Measurements from ENCODE around the gene TOR4A.
A peak's percentile ranks its signal among the peaks of the same experiment; 100 is the strongest.
"Not testable (repeated sequence)": the region's sequence is repeated elsewhere in the genome, so short reads cannot be mapped to it uniquely, and the experiment has no call there.

TOR4A gene

DNA sequence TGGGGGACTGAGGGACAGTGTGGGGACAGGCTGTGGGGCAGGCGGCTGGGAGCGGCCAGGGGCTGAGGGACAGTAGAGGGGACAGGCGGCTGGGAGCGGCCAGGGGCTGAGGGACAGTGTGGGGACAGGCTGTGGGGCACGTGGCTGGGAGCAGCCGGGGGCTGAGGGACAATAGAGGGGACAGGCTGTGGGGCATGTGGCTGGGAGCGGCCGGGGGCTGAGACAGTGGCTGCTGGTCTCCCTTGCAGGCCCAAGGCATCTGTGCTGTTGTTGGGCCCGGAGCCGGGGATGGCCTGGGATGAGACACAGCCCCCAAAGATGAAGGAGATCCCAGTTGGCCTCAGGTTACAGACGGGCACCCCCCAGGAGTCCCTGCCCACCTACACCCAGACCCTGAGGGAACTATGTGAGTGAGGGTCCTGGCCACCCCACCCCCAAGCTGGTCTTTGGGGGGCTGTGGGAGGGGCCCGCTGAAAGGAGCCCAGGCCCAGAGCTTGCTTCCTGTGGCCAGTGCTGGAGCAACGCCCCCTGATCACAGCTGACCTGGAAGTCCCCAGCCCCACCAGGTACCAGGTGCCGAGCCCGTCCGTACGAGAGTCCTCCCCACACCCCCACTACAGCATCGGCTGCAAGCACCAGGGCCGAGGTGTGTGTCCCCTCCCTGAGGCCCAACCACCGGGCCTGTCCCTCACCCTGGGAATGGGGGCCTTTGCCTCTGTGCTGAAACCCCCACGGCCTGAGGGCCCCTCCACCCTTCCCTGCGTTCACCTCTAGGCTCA, 25.8 kb upstream of the TOR4A start:
- H3K4me3 ChIP-seq (ENCODE audit: low read depth, low read length), result no peak overlapping the region
- DNase-seq (ENCODE audit: low read depth), result no peak

DNA sequence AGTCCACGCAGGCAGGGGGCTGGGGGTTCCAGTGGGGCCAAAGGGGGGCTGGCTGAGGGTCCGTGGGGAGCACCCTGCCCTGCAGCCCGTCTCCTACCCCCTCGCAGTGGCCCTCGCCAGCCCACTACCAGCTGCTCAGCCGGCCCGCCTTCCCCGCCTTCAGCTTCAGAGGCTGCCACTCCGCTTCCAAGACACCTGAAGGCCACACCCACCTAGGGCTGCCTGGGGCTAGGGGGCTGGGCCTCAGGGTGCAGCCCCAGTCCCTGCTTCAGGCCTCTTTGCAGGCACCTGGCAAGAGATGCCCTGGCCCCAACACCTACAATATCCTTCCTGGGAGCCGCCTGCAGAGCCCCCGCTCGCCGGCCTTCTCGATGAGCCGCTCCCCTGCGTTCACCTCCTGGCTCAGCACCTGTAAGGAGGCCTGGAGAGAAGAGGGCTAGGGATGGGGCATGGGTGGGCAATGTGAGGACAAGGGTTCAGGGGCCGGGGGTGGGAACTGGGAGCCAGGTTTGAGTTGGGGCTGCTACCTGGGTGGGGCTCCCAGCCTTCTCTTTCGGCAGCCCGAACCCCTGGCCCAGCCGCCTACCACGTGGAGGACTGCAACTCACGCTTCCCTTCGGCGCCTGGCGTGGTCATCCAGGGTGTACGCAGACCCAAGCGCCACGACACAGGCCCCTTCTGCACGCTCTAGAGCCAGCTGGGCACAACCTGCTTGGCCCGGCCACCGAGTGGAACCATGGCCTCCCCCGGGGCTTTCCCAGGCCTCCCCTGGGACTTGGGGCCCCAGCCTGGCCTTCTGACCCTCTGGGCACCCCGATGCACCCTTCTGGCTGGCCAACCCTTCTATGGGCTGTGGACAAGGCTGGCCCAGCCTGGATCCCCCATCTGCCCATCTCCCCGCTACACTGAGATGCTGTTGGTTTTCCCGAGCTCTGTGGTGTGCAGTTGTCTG, 24.7 kb upstream of the TOR4A start:
- DNase-seq (ENCODE audit: low read depth), result no peak
- no peak overlapping the region for H3K4me3 ChIP-seq (ENCODE audit: low read depth, low read length)

DNA sequence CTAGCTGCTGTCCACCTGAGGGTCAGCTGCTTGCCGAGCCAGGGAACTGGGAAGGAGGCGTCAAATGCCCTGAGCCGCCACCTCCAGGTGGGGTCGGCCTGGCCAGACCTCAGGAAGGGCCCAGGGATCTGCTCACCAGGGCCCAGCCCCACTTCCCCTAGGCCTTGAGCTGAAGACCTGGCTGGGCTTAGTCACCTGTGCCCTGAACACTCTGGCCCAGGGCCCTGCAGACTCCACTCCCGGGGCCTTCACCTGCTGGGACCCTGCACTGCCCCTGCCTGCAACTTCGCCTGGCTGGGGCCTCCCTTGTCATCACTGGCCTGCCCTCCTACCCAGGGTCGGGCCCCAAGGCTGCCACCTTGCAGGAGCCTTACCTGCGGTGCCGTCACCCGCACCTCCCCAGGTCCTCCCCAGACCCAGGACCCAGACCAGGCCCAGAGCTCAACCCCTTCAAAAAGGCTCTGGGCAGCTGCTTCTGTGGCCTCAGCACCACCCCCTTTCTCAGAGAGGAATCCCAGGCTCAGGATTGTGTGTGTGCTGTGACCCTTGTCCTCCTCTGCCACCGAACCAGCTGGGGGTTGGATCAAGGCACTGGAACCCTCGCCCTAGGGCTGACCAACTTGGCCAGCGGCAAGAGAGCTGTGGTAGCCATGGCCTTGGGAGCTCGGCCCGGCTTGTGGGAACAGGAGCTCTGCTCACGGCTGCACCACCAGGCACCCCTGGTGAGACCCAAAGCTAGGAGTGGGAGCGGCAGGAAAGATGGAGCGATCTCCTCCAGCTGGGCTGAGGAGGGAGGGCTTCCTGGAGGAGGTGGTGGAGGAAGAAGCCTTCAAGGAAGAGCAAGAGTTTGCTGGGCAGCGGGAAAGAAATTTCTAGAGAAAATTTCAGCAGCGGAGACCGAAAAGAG, 23.6 kb upstream of the TOR4A start:
- peak overlapping the region; percentile 86 for H3K4me3 ChIP-seq (ENCODE audit: low read depth, low read length)
- no peak for DNase-seq (ENCODE audit: low read depth)

DNA sequence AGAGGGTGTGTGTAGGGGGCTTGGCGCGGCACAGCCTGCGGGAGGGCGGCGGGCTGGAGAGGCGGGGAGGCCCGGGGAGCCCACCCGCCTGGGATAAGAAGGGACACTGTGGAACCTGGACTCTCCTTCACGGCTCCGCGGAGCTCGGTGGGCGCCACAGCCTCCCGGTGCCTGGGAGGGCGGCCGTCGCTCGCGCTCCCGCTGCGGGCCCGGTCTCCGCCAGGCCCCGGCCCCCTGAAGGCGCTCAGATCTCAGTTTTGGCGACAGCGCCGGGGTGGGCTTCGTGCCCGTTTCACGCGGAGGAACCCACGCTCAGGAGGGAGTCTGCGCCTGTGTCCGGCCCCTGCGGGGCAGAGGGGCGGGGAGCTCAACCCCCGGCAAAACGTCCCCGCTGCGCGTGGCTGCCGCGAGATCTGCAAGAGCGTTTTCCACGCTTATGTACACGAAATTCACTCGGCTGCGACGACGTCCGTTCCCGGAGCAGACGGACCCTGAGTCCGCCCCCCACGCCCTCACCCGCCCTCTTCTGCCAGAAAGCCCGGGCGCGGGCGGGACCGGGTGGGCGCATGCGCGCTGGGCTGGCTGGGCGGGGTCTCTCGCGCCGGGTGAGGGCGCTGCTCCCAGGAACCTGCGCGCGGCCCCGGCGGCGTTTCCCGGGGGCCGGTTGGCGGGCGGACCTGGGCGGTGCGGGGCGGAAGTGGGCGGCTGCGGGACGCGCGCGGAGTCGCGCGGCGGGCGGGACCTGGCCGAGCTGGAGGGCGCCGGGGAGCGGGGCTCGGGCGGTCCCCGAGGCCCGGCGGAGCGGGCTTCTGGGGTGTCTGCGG, 22.7 kb upstream of the TOR4A start, which contains the start of gene NELFB:
NELFB (plus strand) TSS at position 704 of the 824 bp plus-strand sequence.
- DNase-seq (ENCODE audit: low read depth), result peak; percentile 41
- H3K4me3 ChIP-seq (ENCODE audit: low read depth, low read length), result peak within 1 kb of the TSS; percentile 95

DNA sequence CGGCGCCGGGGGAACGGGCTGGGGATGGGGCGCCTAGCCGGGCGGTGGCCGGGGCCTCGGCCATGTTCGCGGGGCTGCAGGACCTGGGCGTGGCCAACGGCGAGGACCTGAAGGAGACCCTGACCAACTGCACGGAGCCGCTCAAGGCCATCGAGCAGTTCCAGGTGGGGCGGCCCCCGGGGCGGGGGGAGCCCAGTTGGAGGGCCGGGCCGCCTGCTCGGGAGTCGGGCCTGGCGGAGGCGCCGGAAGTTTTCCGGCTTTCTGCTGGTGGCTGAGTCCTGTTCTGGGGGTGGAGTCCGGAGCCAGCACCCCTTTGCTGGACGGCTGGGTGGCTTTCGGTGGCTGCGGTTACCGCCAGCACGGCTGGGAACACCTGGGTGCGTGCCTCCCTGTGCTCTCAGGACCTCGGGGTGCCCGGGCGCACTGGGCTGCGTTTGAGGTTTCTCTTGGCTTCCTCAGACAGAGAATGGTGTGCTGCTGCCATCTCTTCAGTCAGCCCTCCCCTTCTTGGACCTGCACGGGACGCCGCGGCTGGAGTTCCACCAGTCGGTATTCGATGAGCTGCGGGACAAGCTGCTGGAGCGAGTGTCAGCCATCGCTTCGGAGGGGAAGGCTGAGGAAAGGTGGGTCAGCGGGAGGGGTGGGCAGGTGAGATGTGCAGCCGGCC, 21.9 kb upstream of the TOR4A start:
- peak overlapping the region; percentile 95 for H3K4me3 ChIP-seq (ENCODE audit: low read depth, low read length)
- DNase-seq (ENCODE audit: low read depth), result no peak

DNA sequence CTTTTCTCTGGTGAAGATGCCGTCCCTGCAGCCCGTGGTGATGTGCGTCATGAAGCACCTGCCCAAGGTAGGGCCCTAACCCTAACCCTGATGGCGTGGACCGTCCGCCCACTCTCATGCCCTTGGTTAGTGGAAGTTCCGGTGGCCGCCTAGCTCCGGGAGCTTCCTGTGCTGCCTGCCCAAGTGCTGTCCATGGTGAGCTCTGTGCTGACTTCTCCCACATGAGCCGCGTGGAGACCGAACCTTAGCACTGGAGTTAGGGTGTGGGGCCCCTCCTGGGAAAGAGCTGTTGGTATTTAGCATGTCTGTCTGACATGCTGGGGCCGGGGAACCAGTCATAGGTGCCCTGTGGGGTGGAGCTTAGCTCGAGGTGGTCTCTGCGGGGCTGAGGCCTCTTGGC, 21.2 kb upstream of the TOR4A start:
- no peak for DNase-seq (ENCODE audit: low read depth)
- peak overlapping the region; percentile 95 for H3K4me3 ChIP-seq (ENCODE audit: low read depth, low read length)

DNA sequence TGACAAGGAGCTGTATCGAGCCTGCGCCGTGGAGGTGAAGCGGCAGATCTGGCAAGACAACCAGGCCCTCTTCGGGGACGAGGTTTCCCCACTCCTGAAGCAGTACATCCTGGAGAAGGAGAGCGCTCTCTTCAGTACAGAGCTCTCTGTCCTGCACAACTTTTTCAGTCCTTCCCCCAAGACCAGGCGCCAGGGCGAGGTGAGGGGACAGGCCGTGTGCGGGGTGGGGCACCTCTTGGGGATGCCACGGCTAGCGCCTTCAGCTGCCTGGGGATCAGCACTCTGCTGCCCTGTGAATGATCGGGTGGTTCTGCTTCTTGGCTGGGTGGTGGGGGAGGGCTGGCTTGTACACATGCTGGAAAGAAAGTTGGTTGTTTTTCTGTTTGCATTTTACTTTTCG, 20.7 kb upstream of the TOR4A start:
- DNase-seq (ENCODE audit: low read depth), result no peak
- no peak overlapping the region for H3K4me3 ChIP-seq (ENCODE audit: low read depth, low read length)

DNA sequence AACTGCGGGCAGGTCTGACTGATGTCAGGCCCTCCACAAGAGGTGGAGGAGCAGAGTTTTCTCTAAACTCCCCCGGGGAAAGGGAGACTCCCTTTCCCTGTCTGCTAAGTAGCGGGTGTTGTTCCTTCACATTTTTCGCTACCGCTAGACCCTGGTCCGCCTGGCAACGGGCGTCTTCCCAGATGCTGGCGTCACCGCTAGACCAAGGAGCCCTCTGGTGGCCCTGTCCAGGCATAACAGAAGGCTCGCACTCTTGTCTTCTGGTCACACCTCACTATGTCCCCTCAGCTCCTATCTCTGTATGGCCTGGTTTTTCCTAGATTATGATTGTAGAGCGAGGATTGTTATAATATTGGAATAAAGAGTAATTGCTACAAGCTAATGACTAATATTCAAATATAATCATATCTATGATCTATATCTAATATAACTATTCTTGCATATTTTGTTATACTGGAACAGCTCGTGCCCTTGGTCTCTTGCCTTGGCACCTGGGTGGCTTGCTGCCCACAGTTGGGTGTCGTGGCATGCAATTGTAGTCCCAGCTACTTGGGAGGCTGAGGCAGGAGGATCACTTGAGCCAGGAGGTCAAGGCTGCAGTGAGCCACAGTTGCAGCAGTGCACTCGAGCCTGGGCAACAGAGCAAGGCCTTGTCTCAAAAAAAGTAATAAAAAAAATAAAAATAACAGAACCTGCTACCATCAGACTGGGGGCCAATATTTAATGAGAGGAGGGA, 15.2 kb upstream of the TOR4A start:
- not testable (repeated sequence) for H3K4me3 ChIP-seq (ENCODE audit: low read depth, low read length); DNase-seq (ENCODE audit: low read depth)

DNA sequence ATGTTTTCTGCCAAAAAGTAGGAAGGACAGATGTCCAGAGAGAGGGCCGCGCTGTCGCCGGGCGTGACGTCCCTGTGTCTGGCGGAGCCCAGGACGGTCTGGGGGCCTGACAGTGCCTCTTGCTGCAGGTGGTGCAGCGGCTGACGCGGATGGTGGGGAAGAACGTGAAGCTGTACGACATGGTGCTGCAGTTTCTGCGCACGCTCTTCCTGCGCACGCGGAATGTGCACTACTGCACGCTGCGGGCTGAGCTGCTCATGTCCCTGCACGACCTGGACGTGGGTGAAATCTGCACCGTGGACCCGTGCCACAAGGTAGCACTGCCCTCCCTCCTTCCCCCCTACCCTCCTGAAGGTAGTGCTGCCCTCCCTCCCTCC, 14.6 kb upstream of the TOR4A start:
- H3K4me3 ChIP-seq (ENCODE audit: low read depth, low read length), result no peak overlapping the region
- no peak for DNase-seq (ENCODE audit: low read depth)

DNA sequence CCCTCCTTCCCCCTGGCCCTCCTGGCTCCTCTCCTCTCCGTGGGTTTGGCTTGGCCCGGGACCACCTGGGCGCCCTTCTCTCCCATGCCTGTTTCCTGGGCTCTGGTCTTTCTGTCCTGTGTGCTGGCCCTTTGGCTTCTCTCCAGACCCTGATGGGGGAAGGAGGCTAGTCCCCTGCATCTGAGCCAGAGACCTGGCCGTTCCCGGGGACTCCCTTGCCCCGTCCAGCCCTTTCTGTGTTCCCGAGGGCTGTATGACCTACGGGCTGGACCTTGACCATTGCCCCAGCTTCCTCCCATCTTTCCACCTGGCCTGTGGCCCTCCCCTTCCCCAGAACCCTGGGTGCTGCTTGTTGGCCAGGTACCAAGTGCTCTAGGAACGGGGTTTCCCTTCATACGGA, 14.0 kb upstream of the TOR4A start:
- DNase-seq (ENCODE audit: low read depth), result no peak
- no peak overlapping the region for H3K4me3 ChIP-seq (ENCODE audit: low read depth, low read length)

DNA sequence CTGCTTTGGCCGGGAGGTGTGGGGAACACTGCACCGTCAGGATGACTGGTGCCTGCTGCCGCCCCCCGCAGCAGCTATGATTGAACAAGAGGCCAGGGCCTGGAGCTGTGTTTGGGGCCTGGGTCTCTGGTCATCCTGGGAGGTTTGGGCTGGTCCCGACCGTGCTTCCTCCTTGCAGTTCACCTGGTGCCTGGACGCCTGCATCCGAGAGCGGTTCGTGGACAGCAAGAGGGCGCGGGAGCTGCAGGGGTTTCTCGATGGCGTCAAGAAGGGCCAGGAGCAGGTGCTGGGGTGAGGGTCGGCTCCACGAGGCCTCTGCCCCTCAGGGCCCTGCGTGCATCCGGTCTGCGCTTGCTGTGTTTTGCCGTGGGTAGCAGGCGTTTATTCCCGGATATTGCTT, 13.5 kb upstream of the TOR4A start:
- no peak overlapping the region for H3K4me3 ChIP-seq (ENCODE audit: low read depth, low read length)
- DNase-seq (ENCODE audit: low read depth), result no peak

DNA sequence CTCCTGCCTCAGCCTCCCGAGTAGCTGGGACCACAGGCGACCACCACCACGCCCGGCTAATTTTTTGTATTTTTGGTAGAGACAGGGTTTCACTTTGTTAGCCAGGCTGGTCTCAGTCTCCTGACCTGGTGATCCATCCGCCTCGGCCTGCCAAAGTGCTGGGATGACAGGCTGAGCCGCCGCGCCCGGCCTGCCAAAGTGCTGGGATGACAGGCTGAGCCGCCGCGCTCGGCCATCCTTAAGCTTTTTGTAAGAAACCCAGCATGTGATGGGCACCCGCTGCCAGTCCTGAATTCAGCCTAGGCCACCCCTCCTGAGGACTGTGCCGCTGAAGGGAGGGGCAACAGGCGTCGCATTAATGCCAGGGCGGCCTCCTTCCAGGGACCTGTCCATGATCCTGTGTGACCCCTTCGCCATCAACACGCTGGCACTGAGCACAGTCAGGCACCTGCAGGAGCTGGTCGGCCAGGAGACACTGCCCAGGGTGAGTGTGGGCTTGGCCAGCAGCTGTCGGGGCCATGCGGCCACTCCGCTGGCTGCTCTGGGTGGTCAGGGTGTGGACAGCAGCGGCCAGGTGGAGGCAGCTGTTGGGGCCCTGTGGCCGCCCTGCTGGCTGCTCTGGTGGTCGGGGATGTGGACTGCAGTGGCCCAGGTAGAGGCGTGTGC, 11.9 kb upstream of the TOR4A start:
- DNase-seq (ENCODE audit: low read depth), result no peak

DNA sequence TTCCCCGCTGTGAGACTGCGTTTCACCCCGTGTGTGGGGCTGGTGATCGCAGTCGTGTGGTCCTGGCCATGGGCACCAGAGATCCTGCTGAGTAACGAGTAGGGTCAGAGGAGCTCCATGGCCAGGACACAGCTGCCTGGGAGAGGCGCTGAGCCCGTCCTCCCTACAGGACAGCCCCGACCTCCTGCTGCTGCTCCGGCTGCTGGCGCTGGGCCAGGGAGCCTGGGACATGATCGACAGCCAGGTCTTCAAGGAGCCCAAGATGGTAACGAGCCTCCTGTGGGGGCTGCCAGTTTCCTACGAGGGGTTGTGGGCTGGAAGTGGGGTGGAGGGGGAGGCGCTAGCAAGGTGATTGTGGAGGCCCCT, 11.4 kb upstream of the TOR4A start:
- no peak for DNase-seq (ENCODE audit: low read depth)
- no peak overlapping the region for H3K4me3 ChIP-seq (ENCODE audit: low read depth, low read length)

More for the DNA sequence above, 11.9 kb upstream of the TOR4A start:
- H3K4me3 ChIP-seq (ENCODE audit: low read depth, low read length), result no peak overlapping the region

DNA sequence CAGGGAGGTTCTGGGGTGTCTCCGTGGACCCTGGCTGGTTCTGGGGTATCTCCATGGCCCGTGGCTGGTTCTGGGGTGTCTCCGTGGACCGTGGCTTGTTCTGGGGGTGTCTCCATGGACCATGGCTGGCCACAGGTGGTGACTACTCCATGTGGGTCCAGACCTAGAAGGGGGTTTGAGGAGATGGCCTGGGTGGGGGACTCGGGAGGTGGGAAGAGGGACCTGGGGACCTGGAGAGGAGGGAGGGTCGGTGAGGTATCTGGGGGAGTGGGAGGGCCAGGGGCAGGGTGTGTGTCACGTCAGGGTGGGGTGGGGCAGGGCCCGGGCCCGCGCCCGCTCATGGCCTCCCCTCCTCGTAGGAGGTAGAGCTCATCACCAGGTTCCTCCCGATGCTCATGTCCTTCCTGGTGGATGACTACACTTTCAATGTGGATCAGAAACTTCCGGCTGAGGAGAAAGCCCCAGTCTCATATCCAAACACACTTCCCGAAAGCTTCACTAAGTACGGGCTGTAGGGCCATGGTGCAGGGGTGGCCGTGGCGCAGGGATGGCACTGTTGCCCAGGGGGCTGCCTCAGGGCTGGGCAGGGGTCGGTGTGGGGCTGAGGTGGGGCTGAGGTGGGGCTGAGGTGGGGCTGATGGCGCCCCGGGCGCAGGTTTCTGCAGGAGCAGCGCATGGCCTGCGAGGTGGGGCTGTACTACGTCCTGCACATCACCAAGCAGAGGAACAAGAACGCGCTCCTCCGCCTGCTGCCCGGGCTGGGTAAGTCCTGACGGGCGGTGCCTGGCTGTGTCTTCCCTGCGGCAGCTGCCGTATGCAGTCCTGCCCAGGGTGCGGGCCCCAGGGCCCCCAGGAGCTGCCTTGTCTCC, 10.7 kb upstream of the TOR4A start:
- no peak for DNase-seq (ENCODE audit: low read depth)
- no peak overlapping the region for H3K4me3 ChIP-seq (ENCODE audit: low read depth, low read length)

DNA sequence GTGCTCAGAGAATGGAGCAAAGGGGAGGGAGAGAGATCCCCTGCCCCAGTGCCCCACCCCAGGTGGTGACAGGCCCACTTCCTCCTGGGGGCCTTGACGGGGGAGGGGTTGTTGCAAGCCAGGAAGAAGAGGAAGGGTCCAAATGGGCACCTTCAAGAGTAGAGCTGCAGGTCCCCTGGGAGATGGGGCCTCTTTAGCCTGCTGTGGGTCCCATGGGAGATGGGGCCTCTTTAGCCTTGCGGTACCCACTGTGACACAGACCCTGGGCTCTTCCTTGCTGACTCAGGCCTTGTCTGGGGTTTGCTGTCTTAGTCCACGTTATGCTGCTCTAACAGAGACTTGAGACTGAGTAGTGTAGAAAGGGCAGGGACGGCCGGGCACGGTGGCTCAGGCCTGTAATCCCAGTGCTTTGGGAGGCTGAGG, 9.6 kb upstream of the TOR4A start:
- no peak for DNase-seq (ENCODE audit: low read depth)
- no peak overlapping the region for H3K4me3 ChIP-seq (ENCODE audit: low read depth, low read length)

DNA sequence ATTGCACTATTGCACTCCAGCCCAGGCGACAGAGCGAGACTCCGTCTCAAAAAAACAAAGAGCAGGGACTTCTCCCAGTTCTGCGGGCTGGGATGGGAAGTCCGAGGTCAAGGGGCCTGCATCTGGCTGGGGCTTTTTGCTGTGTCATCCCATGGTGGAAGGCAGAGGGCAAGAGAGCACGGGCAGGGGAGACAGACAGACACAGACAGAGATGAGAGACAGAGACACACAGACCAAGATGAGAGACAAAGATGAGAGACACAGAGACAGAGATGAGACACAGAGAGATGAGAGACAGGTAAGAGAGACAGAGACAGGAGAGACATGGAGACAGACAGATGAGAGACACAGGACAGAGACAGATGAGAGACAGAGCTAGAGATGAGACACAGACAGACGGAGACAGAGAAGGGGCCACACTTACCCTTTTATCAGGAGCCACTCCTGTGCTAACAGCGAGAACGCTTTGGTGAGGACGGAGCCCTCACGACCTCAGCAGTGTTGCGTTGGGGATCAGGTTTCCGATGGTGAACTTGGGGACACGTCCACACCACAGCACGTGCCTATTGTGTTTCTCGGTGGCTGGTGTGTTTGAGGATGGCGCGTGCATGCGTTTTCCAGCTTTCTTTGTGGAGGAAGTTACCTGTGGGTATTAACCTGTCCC, 8.9 kb upstream of the TOR4A start:
- DNase-seq (ENCODE audit: low read depth), result no peak
- H3K4me3 ChIP-seq (ENCODE audit: low read depth, low read length), result no peak overlapping the region

Data from skeletal muscle cell (primary cell).